ENCODE data around the gene RAB5A.
"Not testable (repeated sequence)": the region's sequence is repeated elsewhere in the genome, so short reads cannot be mapped to it uniquely, and the experiment has no call there.

RAB5A gene

DNA sequence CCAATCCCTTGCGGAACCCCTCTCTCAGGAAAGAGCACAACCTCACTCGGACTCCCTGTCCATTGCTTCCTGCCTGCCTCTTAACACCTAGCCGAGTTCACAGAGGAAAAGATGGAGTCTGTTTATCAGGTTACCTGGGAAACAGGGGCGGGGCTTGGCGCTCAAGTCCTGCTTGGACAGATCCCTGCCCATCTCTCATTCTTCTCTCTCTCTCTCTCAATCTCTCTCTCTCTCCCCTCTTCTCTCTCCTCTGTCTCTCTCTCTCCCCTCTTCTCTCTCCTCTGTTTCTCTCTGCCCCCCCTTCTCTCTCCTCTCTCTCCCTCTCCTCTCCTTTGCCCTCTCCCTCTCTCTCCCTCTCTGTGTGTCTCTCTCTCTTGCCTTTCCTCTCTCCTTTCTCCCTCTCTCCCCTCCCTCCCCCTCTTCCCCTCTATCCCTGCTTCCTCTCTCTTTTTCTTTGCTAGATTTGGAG, 12.8 kb upstream of the RAB5A start, which contains the start of gene EFHB:
TSS of gene EFHB (minus strand) at position 120 of the 469 bp plus-strand sequence. CDS start 199 bp downstream, outside the sequence.
- Mint-ChIP-seq H3K4me3 (no peak within 1 kb of the TSS), H3K27me3 (peaks cover 20% of the 10 kb centered on the region), H3K4me1 (ENCODE audit: low read depth) (peaks cover 52% of the 10 kb centered on the region), H3K27ac (peak within 1 kb of the TSS; percentile 97), H3K9me3 (peaks cover 9% of the 10 kb centered on the region), H3K36me3 (ENCODE audit: low read depth) (no peaks in the 10 kb centered on the region)
- intact Hi-C loops (cut with micrococcal nuclease): no loop called here

- H3K9me3 Mint-ChIP-seq: peaks cover 18% of the 10 kb centered on the region
- intact Hi-C loops (cut with micrococcal nuclease): no loop called here
- no peak overlapping the region for H3K4me3 Mint-ChIP-seq
- peaks cover 26% of the 10 kb centered on the region for H3K4me1 Mint-ChIP-seq (ENCODE audit: low read depth)
- H3K27me3 Mint-ChIP-seq: peaks cover 20% of the 10 kb centered on the region
- no peaks in the 10 kb centered on the region for H3K36me3 Mint-ChIP-seq (ENCODE audit: low read depth)
- H3K27ac Mint-ChIP-seq: peak overlapping the region; percentile 9
Observed at GRCh38 chr3:19937459-19938294, 9.2 kb upstream of the RAB5A start.

DNA sequence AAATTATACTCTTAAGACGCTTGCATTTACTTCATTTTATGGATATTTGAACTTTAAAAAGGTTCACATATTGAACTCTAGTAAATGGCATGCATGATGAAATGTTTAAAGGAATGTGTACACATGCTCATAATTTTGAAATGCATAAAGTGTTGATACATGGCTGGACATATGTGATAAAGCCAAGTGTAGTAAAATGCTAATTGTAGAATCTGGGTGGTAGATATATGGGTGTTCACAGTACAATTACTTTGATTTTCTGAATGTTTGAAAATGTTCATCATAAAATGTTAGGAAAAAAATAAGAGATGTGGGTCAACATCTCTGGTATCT, 8.6 kb upstream of the RAB5A start:
- Mint-ChIP-seq H3K9me3 (peaks cover 18% of the 10 kb centered on the region), H3K27me3 (peaks cover 20% of the 10 kb centered on the region), H3K4me1 (ENCODE audit: low read depth) (peaks cover 20% of the 10 kb centered on the region), H3K36me3 (ENCODE audit: low read depth) (no peaks in the 10 kb centered on the region), H3K4me3 (no peak overlapping the region), H3K27ac (no peak overlapping the region)
- intact Hi-C loops (cut with micrococcal nuclease): no loop called here

DNA sequence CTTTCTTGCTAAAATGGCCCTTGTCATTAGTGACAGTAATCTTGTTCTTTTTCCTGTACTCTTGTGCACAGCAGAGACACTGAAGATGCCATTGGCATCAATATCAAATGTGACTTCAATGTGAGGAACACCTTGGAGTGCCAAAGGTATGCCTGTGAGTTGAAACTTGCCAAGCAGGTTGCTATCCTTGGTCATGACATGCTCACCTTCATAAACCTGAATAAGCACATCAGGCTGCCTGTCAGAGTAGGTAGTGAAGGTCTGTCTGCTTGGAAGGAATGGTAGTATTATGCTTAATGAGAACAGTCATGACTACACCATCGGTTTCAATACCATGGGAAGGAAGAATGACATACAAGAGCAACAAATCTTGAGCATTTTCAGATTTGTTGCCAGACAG, 6.3 kb upstream of the RAB5A start:
- peaks cover 16% of the 10 kb centered on the region for H3K4me1 Mint-ChIP-seq (ENCODE audit: low read depth)
- no peak overlapping the region for H3K27ac Mint-ChIP-seq
- H3K9me3 Mint-ChIP-seq: peaks cover 9% of the 10 kb centered on the region
- H3K36me3 Mint-ChIP-seq (ENCODE audit: low read depth): peaks cover 6% of the 10 kb centered on the region
- H3K4me3 Mint-ChIP-seq: no peak overlapping the region
- peaks cover 10% of the 10 kb centered on the region for H3K27me3 Mint-ChIP-seq
- intact Hi-C loops (cut with micrococcal nuclease): no loop called here

DNA sequence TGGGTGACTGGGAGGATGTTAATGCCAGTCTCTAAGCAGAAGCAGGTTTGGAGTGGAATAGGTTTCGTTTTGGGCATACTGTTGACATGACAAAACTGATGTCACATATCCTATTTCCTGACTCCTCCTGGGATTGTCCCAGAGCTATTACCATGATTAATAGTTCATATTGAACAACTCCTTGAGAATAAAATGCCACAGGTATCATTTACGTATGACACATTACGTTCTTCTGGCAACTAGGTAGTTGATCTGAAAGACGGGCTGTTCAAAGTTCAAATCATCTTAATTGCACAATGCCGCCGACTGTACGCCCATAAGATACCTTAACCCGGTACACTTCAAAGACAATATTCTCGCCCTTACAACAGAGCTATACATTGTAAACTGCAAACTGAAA, 1.4 kb upstream of the RAB5A start:
- intact Hi-C loops (cut with micrococcal nuclease): loop anchor here (5.0 kb wide), 3 partner anchors 58 to 242 kb away; partner anchors contain the start of gene SGO1
- Mint-ChIP-seq H3K27ac (peak overlapping the region; percentile 98), H3K9me3 (no peaks in the 10 kb centered on the region), H3K27me3 (no peaks in the 10 kb centered on the region), H3K4me3 (no peak overlapping the region), H3K36me3 (ENCODE audit: low read depth) (peaks cover 32% of the 10 kb centered on the region), H3K4me1 (ENCODE audit: low read depth) (peaks cover 22% of the 10 kb centered on the region)

DNA sequence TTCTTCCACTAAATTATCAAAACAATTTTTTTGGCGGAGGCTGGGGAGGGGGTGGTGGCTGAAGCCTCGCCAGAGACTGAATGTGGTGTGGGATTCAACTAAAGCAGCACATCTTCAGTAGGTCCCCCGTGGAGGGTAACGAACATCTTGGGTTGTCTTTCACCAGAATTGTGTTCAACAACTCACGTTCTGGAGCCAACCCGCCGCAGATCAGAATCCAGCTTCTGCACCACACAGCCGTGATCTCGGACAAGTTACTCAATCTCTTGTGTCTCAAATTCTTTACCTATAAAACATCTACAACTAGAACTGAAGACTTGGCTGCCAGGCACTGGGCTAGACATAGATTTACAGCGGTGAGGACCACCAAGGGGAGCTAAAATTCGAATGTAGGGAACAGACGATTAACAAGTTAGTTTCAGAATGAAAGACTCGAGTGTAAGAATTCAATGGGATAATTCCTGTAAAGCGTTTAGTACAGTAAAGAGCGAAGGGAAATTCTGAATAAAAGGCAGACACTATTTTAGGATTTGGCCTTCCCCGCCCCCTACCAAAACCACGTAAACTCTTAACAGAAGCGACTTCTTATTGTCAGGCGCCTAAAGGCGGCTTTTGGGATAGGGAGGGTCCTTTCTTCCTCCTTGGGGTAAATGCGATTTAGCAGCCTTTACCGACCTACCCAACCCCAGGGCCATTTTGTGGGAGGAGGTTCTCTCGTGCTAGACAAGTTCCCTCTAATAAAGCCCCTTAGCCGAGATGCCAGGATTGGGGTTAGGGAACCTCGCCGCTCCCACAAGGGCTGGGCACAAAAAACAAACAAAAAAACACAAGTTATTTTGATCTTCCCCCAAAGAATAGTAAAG, 697 bp upstream of the RAB5A start:
- Mint-ChIP-seq H3K4me3 (peak overlapping the region; percentile 93), H3K36me3 (ENCODE audit: low read depth) (peaks cover 39% of the 10 kb centered on the region), H3K27ac (peak overlapping the region; percentile 98), H3K27me3 (no peaks in the 10 kb centered on the region), H3K9me3 (no peaks in the 10 kb centered on the region), H3K4me1 (ENCODE audit: low read depth) (peaks cover 22% of the 10 kb centered on the region)
- intact Hi-C loops (cut with micrococcal nuclease): loop anchor here (2.0 to 5.0 kb wide), 4 partner anchors 45 to 241 kb away; partner anchors contain the start of gene SGO1

- intact Hi-C loops (cut with micrococcal nuclease): loop anchor here (1.0 to 5.0 kb wide), 6 partner anchors 16 to 240 kb away; partner anchors contain the start of genes KAT2B and SGO1
- Mint-ChIP-seq H3K27ac (peak overlapping the region; percentile 98), H3K27me3 (no peaks in the 10 kb centered on the region), H3K9me3 (no peaks in the 10 kb centered on the region), H3K36me3 (ENCODE audit: low read depth) (peaks cover 50% of the 10 kb centered on the region), H3K4me3 (peak overlapping the region; percentile 93), H3K4me1 (ENCODE audit: low read depth) (peaks cover 28% of the 10 kb centered on the region)
Observed at GRCh38 chr3:19947549-19948225, 790 bp downstream of the RAB5A start.

DNA sequence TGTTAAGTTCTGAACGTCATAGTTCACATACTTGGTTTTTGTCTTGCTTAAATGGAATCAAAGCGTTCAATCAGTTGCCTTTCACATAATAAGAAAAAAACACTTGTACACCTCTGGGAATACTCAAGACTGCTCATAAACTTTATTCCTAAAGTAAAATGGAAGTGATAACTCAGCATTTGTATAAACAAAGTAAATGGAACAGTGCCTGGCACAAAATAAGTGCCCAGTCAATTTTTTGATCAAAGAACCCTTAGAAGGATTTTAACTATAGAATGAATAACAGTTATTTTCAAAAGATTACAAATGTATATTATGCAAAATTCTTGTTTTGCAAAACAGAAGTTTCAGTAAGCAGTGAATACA, 1.3 kb downstream of the RAB5A start:
- H3K4me3 Mint-ChIP-seq: peak overlapping the region; percentile 93
- H3K27me3 Mint-ChIP-seq: no peaks in the 10 kb centered on the region
- peaks cover 28% of the 10 kb centered on the region for H3K4me1 Mint-ChIP-seq (ENCODE audit: low read depth)
- intact Hi-C loops (cut with micrococcal nuclease): loop anchor here (5.0 kb wide), 3 partner anchors 61 to 239 kb away; partner anchors contain the start of gene SGO1
- peaks cover 51% of the 10 kb centered on the region for H3K36me3 Mint-ChIP-seq (ENCODE audit: low read depth)
- no peaks in the 10 kb centered on the region for H3K9me3 Mint-ChIP-seq
- peak overlapping the region; percentile 98 for H3K27ac Mint-ChIP-seq

DNA sequence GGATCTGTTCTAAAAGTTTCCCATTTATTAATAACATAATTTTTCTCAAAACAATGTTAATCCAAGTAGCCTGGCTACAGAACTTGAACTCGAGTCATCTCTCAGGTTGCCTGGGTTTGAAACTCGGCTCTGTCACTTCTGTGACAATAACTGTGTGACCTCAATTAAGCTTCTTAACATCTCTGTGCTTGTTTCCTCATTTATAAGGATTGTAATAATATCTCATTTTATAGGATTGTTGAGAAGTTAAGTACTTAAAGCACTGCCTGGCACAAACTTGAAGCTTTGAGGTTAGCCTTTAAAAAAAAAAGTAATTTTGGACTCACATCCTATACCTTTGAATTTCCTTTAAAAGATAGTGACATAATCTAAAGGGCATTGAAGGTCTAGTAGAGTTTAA, 3.4 kb downstream of the RAB5A start:
- Mint-ChIP-seq H3K9me3 (no peaks in the 10 kb centered on the region), H3K4me1 (ENCODE audit: low read depth) (peaks cover 22% of the 10 kb centered on the region), H3K27me3 (no peaks in the 10 kb centered on the region), H3K27ac (no peak overlapping the region), H3K4me3 (no peak overlapping the region), H3K36me3 (ENCODE audit: low read depth) (peaks cover 67% of the 10 kb centered on the region)
- intact Hi-C loops (cut with micrococcal nuclease): no loop called here

DNA sequence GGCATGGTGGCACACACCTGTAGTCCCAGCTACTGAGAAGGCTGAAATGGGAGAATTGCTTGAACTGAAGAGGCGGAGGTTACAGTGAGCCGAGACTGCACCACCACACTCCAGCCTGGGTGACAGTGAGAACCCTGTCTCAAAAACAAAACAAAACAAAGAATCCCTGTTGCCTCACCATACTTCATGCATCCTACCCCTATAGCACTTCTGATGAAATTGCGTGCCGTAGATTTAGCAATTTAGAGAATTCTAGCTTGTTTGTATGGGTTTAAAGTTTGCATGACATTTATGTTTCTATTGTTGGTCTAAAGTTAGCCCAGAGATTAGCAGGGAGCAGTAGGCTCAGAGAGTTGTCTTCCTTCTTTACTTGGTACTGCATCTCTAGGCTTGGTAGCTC, 7.8 kb downstream of the RAB5A start:
- Mint-ChIP-seq H3K27me3 (no peaks in the 10 kb centered on the region), H3K4me1 (ENCODE audit: low read depth) (peaks cover 16% of the 10 kb centered on the region), H3K36me3 (ENCODE audit: low read depth) (peaks cover 78% of the 10 kb centered on the region)

DNA sequence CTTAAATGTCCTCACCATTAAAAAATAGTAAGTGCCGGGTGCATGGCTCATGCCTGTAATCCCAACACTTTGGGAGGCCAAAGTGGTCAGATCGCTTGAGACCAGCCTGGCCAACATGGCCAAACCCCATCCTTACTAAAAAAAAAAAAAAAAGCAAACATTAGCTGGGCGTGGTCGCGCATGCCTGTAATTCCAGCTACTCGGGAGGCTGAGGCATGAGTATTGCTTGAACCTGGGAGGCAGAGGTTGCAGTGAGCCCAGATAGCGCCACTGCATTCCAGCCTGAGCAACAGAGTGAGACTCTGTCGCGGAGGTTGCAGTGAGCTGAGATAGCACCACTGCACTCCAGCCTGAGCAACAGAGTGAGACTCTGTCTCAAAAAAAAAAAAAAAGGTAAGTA, 10.5 kb downstream of the RAB5A start:
- H3K4me3 Mint-ChIP-seq; intact Hi-C loops (cut with micrococcal nuclease); H3K27me3 Mint-ChIP-seq; H3K9me3 Mint-ChIP-seq; H3K27ac Mint-ChIP-seq: not testable (repeated sequence)
- peaks cover 15% of the 10 kb centered on the region for H3K4me1 Mint-ChIP-seq (ENCODE audit: low read depth)
- peaks cover 78% of the 10 kb centered on the region for H3K36me3 Mint-ChIP-seq (ENCODE audit: low read depth)

More for the DNA sequence above, 7.8 kb downstream of the RAB5A start:
- intact Hi-C loops (cut with micrococcal nuclease): no loop called here
- no peaks in the 10 kb centered on the region for H3K9me3 Mint-ChIP-seq
- H3K4me3 Mint-ChIP-seq: no peak overlapping the region
- no peak overlapping the region for H3K27ac Mint-ChIP-seq

- intact Hi-C loops (cut with micrococcal nuclease): no loop called here
- H3K4me1 Mint-ChIP-seq (ENCODE audit: low read depth): peaks cover 34% of the 10 kb centered on the region
- H3K27ac Mint-ChIP-seq: no peak overlapping the region
- H3K4me3 Mint-ChIP-seq: no peak overlapping the region
- peaks cover 75% of the 10 kb centered on the region for H3K36me3 Mint-ChIP-seq (ENCODE audit: low read depth)
- H3K27me3 Mint-ChIP-seq: no peaks in the 10 kb centered on the region
- H3K9me3 Mint-ChIP-seq: no peaks in the 10 kb centered on the region
Observed at GRCh38 chr3:19959505-19959904, 12.6 kb downstream of the RAB5A start.

DNA sequence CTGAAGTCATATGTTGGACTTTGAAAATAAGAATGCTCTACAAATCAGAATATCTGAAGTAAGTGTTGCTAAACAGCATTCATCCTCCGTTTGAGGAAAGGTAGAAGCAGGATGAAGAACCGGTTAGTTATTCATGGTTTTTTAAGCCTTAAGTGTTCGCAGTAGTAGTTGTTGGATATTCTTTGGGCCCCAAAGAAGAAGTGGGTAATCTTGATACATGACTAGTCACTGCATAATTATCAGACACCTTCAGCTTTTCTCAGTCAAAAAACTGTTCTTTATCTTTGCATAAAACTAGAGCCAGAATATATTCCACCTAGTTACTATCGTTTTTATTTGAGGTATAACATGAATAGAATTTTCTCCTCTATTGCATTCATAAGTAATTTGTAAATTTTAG, 13.8 kb downstream of the RAB5A start:
- H3K9me3 Mint-ChIP-seq: no peaks in the 10 kb centered on the region
- peaks cover 70% of the 10 kb centered on the region for H3K36me3 Mint-ChIP-seq (ENCODE audit: low read depth)
- intact Hi-C loops (cut with micrococcal nuclease): no loop called here
- no peaks in the 10 kb centered on the region for H3K27me3 Mint-ChIP-seq
- H3K4me1 Mint-ChIP-seq (ENCODE audit: low read depth): peaks cover 43% of the 10 kb centered on the region
- H3K4me3 Mint-ChIP-seq: no peak overlapping the region
- no peak overlapping the region for H3K27ac Mint-ChIP-seq

All from dendritic cell treated with granulocyte-macrophage colony-stimulating factor and Interleukin-4, amounts not matched to agents 40 ng/mL and 50 ng/mL, for 4 days (primary cell).